HG03460 (cell line): ENCODE measurements around the gene IGF2.

ENCODE experiments used
- ATAC-seq: cut with Tn5 transposase; IDR thresholded peaks from one replicate; pipeline ENCODE4 v1.9.1; 2021; ENCODE audit not compliant: unreplicated experiment

Gene IGF2

GRCh38 chr11:2169626-2170570, 30.7 kb upstream of the IGF2 start:
- no peak for ATAC-seq

GRCh38 chr11:2169005-2169378, 29.8 kb upstream of the IGF2 start:
- ATAC-seq = no peak

DNA sequence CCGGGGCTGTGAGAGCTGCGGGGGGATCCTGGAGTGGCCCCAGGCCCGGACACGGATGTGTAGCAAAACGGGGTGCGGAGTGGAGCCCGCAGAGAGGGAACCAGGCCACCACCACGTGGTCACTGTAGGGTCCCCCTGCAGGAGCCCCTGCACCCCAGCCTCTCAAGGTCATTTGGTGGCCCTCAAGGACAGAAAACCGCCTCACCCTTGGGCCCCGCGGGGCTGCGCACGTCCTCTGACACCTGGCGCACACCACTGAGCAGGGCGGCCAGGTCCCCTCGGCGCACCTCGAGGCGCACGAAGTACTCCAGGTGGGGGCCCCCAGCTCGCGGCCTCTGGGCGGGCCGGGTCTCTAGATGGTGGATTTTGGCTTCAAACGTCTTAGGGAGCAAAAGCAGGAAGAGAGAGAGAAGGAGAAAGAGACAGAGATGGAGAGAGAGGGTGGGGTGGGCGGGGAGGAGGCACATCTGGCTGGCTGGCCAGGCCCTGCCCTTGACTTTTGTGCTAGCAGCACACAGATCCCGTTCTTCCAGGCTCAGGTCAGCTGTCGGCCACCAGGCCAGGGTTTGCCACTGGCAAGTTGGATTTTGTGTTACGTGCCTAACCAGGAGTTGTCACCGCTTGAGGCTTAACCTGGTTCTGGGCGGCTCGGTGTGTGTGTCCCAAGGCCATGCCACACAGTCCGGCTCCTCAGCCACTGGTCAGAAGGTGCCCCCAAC, 29.3 kb upstream of the IGF2 start:
- no peak for ATAC-seq

DNA sequence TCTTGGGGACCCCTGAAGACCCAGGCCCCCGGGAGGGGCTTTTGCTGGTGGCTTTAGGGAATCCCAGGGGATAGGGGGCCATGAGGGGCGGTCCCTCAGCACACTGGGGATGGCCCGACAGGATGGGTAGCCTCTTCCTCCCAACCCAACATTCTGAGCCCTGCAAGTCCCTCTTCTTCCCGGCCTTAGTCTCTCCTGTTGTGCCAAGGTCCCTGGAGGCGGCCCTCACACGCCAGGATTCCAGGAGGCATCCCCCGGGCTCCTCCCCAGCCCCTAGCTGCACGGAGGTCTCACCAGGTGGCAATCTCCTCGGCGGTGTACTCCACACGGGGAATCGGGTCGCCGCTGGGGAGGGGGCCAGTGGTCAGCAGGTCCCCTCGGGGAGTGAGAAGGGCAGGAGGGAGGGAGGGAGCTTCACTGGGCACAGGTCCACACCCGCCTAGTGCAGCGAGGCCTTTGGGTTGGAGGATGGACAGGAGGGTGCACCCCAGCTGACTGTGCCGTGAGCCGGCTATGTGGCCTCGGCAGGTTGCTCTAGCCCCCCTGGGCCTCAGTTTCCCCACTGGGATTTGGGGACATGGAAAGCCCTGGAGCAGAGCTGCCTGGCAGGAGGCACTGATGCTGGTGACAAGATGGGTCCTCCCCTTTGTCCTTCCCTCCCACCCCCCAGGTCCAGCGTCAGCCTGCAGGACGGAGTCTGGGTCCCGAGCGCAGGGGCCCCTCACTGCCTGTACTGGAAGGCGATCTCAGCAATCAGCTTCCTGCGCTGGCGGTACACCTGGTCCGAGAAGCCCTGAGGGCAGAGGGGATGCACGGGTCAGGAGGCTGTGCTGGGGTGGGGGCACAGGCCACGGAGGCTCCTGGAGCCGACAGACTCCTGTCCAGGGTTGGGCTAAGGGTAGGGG, 28.2 kb upstream of the IGF2 start:
- ATAC-seq = no peak

GRCh38 chr11:2166091-2166851, 27.1 kb upstream of the IGF2 start:
- no peak for ATAC-seq

DNA sequence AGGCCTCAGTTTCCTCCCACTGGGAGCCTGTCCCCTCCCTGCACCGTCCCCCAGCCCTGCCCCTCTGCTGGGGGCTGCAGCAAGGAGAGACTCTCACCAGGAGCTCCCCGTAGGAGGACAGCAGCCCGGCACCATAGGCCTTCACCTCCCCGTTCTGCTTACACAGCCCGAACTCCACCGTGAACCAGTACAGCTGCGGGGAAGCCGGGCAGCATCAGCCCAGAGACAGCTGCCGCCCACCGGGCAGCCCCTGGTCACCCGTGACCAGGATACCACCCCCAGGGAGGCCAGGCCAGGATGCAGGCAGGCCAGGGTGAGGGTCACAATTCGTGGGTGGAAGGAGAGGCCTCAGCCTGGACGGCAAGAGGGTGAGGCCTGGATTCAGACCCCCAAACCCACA, 26.4 kb upstream of the IGF2 start:
- ATAC-seq = no peak

DNA sequence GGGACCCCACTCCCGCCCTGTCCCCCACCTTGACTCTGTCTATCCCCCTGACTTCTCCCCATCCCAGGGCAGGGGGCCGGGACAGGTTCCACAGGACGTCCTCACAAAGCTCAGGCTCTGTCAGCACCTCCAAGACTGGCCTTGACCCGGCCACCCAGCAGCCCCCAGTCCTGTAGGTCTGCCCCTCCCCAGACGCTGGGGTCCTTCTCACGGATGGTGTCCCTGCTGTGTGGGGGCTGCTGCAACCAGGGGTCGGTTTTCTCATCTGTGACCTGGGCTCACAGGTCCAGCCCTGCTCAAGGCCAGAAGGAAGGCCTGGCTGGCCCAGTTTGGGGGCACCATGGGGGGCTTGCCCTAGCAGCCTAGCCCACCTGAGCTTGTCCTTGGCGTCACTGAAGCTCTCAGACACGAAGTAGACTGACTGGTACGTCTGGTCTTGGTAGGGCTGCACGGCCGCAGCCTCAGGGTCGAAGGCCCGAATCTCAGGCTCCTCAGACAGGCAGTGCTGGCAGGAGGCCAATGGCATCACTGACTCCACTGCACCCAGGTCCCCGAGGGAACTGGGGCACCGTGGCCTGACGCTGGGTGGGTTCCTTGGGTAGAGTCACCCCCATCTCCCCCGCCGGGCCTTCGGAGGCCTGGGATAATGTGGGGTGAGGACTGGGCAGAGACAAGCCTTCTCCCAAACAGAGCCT, 25.8 kb upstream of the IGF2 start:
- no peak for ATAC-seq

DNA sequence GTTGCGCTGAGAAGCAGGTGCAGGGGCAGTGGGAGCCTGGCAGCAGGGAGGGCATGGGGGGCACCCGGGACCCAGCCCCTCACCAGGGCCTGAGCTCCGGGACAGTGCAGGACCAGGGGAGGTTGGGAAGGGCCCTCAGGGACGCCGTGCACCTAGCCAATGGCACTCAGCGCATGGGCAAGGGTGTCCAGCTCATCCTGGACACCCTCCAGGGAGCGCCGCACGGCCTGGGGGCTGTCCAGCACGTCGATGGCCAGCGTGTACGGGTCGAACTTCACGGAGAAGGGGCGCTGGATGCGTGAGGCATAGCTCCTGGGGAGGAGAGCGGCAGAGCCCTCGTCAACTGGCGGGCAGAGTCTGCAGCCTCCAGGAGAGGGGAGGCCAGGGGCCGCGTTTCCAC, 24.9 kb upstream of the IGF2 start:
- ATAC-seq = no peak

- no peak for ATAC-seq
Observed at GRCh38 chr11:2163428-2163978, 24.3 kb upstream of the IGF2 start.

DNA sequence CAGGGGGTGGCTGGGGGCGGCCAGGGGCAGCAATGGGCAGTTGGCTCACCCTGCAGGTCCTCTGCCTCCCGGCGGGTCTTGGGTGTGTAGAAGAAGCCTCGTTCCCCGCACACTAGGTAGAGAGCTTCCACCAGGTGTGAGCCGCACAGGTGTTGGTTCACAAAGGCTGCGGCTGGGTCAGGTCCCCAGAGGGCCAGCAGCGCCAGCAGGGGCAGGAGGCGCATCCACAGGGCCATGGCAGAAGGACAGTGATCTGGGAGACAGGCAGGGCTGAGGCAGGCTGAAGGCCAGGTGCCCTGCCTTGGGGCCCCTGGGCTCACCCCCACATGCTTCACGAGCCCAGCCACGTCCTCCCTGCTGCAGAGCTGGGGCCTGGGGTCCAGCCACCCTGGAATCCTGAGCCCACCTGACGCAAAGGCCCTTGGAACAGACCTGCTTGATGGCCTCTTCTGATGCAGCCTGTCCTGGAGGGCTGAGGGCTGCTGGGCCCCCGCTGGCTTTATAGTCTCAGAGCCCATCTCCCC, 21.6 kb upstream of the IGF2 start, which contains the start of gene INS:
TSS of gene INS (minus strand) at position 474 of the 524 bp plus-strand sequence. CDS start at position 236, 238 bp downstream.
- ATAC-seq = no peak

DNA sequence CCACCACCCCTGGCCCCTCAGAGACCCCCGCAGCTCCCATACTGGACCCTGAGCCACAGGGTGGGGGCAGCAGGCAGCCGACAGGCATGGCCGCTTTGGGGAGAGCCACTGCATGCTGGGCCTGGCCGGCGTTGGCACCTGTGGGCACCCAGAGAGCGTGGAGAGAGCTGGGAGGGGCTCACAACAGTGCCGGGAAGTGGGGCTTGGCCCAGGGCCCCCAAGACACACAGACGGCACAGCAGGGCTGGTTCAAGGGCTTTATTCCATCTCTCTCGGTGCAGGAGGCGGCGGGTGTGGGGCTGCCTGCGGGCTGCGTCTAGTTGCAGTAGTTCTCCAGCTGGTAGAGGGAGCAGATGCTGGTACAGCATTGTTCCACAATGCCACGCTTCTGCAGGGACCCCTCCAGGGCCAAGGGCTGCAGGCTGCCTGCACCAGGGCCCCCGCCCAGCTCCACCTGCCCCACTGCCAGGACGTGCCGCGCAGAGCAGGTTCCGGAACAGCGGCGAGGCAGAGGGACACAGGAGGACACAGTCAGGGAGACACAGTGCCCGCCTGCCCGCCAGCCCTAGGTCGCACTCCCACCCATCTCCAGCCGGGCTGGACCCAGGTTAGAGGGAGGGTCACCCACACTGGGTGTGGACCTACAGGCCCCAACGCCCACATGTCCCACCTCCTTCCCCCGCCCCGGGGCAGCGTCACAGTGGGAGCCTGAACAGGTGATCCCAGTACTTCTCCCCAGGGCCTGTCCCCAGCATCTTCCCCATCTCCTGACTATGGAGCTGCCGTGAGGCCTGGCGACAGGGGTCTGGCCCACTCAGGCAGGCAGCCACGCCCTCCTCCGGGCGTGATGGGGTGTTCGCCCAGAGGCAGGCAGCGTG, 20.6 kb upstream of the IGF2 start:
- ATAC-seq = no peak

- no peak for ATAC-seq
Observed at GRCh38 chr11:2158966-2159365, 19.8 kb upstream of the IGF2 start.

- ATAC-seq = no peak
Observed at GRCh38 chr11:2158296-2158737, 19.1 kb upstream of the IGF2 start.

DNA sequence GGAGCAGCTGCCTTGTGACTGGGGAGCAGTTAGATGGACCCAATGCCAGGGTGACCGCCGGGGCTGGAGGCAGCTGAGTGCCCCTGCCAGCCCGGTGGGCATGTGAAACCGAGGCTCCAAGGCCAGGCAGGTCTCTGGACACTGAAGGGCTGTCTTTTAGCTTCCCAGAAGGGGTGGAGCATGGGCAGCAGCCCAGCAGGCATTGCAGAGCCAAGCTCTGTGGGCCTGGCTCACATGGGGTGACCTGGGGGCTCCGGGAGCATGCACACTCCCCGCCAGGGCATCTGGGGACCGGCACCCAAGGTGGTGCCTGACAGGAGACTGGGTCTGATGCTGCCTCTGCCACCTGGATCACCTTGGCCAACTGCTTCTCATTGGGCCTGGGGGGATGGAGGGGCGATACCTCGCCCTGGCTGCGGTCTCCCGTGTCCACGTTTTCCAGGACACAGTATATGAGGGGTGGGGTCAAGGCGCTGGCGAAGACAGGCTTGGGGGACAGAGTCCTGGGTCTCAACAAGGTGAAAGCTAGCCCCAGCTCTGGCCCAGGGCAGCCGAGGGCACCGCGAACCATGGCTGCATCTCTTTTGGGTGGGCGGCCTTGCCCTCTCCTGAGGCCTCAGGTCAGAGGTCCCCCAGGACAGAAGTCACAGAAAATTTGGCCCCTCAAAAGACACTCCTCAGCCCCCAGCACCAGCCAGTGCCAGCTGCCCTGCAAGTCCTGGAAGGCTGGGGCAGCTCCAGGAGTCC, 18.3 kb upstream of the IGF2 start:
- no peak for ATAC-seq

DNA sequence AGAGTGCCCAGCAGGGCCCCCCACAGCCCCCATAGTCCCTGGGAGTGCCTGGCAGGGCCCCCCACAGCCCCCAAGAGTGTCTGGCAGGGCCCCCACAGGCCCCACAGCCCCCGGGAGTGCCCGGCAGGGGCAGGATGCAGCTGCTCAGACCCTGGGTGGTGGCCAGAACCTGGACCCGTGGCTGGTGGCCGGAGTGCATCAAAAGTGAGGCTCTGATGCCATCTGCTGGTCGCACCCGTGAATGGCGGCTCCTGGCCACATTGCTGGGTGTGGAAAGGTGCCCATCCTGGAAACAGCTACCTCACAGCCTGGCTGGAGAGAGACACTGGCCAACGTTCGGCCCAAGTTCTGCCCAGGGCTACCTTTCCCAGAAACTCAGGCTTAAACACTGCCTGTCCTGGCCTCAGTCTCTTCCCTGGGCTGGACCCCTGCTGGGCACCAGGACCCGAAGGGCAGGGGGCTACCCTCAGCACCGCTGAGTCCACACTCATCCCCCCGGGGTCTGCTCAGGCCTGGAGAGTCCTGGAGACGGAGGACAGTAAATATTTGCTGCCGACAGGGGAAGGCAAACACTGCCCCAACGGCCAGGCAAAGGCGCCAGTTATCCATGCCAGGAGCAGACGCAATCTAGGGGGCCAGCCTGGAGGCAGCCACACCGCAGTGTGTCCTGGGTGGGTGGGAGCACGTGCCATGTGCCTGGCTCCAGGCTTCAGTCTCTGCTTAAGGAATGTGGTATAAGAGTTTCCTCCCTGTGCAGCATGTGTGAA, 17.4 kb upstream of the IGF2 start:
- ATAC-seq = no peak

DNA sequence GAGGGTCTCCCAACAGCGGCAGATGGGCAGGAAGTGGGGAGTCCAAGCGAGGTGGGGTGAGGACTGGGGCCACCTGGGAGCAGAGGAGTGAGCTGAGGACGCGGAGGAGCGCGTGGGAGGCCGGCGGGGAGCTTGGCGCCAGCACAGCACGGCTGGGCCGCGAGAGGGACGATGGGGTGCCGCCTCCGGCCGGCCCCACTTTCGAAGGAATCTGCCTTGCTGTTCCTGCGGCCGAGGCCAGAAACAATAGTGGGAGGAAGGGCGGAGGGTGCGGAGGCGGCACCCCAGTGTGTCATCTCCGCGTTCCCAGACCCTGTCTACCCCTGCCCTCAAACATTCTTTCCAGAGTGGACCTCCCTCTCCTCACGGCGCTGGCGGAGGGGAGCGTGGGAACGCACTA, 16.3 kb upstream of the IGF2 start:
- no peak for ATAC-seq

GRCh38 chr11:2154889-2155288, 15.7 kb upstream of the IGF2 start:
- ATAC-seq = no peak
